ENCODE data around the gene SLC25A18. TPM values are rescaled to one million over a fixed set of nuclear protein-coding genes. Genes with fewer than 3 reads are reported as not detected.

The SLC25A18 gene
- total and polyA plus RNA-seq, 10 of the 15 experiments (the other 5 are each of a cell fraction or from before 2014, with no cell fraction given), result 0.03 to 0.09 TPM; not detected in 8

DNA sequence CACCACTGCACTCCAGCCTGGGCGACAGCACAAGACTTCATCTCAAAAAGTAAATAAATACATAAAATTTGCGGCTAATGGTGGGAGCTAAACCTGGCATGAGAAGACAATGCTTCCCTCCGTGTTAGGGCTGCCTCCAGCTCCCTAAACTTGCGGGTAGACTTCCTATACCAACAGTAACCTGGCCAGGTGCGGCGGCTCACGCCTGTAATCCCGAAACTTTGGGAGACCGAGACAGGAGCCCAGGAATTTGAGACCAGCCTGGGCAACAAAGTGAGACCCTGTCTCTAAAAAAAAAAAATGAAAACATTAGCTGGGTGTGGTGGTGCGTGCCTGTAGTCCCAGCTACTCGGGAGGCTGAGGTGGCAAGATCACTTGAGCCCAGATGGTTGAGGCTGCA is 25.3 kb downstream of the SLC25A18 start:
- H3K4me3 ChIP-seq, result no peak overlapping the region
- FAIRE-seq (no peak), DNase-seq (ENCODE audit: low read depth, low spot score) (no peak), ATAC-seq (no peak)
- in situ Hi-C loops (cut with MboI), result no loop called here
- SMC1A ChIA-PET (ENCODE audit: uncharacterized antibody, unreplicated experiment), result no interaction called here
- WGBS (ENCODE audit: insufficient coverage, insufficient replicate concordance, low lambda C conversion rate, missing lambda C conversion rate), result 92% methylated on average over 11 of the region's 11 CpGs
- H3K79me2 ChIP-seq (ENCODE audit: control insufficient read depth, insufficient read depth, low read length), result no peaks in the 10 kb centered on the region
- no peaks in the 10 kb centered on the region for H3K27me3 ChIP-seq (replicated peaks in 1 of 2; ENCODE audit: control insufficient read depth in 2 of 2, insufficient read depth in 2 of 2, low read length in 1 of 2)
- H4K20me1 ChIP-seq (ENCODE audit: control insufficient read depth, insufficient read depth), result no peaks in the 10 kb centered on the region
- CTCF ChIA-PET, result no interaction called here
- no peak overlapping the region for H3K9ac ChIP-seq (ENCODE audit: control insufficient read depth, insufficient read depth, low read length)
- no peaks in the 10 kb centered on the region for H3K9me3 ChIP-seq (replicated peaks; ENCODE audit: control insufficient read depth, insufficient read depth, low read length)
- intact Hi-C loops (cut with micrococcal nuclease; ENCODE audit: unreplicated experiment), result no loop called here
- H3K27ac ChIP-seq (ENCODE audit: control insufficient read depth, insufficient read depth), result no peak overlapping the region
- BruUV-seq (replicated peaks), result no TSS peak
- RAD21 ChIA-PET (ENCODE audit: unreplicated experiment), result no interaction called here
- H3K4me1 ChIP-seq (ENCODE audit: control insufficient read depth, insufficient read depth, low read length), result no peaks in the 10 kb centered on the region
- no peak overlapping the region for H2AFZ ChIP-seq (ENCODE audit: control insufficient read depth, low read depth, low read length)
- POLR2A ChIA-PET, result no interaction called here
- TF ChIP-seq PAX8 (IDR thresholded peaks at IDR 0.05) (no peak), IKZF2 (IDR thresholded peaks at IDR 0.05) (no peak), SMARCA5 (IDR thresholded peaks at IDR 0.05) (no peak), GABPA (IDR thresholded peaks at IDR 0.05; ENCODE audit: low read depth) (no peak)
- H3K4me2 ChIP-seq (ENCODE audit: control insufficient read depth, insufficient read depth), result no peak overlapping the region
- H3K36me3 ChIP-seq (ENCODE audit: control insufficient read depth in 2 of 2, insufficient read depth in 2 of 2, low read length in 1 of 2), result peaks cover 10 to 19% of the 10 kb centered on the region in 2 experiments

DNA sequence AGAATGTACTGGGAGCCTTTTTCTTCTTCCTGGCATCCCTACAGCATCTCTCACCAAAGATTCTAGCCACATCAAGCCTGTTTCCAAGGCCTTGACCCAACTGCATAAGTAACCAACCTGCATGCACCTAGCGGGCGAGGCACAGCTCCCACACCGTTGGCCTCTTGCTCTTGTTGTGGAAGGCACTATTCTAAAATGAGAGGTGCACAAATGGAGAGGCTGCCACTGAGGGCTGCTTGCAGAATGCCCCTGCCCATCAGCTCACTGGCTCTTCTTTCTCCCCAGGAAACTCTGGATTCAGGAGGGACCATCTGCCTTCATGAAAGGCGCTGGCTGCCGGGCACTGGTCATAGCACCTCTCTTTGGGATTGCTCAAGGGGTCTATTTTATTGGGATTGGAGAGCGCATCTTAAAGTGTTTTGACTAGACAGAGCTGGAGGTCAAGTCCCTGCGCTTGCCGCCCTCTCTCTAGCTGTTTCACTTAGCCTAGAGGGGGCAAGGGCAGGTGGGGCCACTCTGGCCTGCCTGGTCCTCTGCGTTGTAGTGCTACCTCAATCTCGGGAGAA is 26.6 kb downstream of the SLC25A18 start:
- Histone ChIP-seq H3K4me2 (ENCODE audit: control insufficient read depth, insufficient read depth) (no peak overlapping the region), H3K27ac (ENCODE audit: control insufficient read depth, insufficient read depth) (no peak overlapping the region), H3K4me3 (no peak overlapping the region), H3K9me3 (replicated peaks; ENCODE audit: control insufficient read depth, insufficient read depth, low read length) (no peaks in the 10 kb centered on the region), H2AFZ (ENCODE audit: control insufficient read depth, low read depth, low read length) (no peak overlapping the region), H3K4me1 (ENCODE audit: control insufficient read depth, insufficient read depth, low read length) (peaks cover 7% of the 10 kb centered on the region), H4K20me1 (ENCODE audit: control insufficient read depth, insufficient read depth) (no peaks in the 10 kb centered on the region), H3K9ac (ENCODE audit: control insufficient read depth, insufficient read depth, low read length) (no peak overlapping the region), H3K36me3 (ENCODE audit: control insufficient read depth in 2 of 2, insufficient read depth in 2 of 2, low read length in 1 of 2) (peaks cover 10 to 24% of the 10 kb centered on the region in 2 experiments), H3K27me3 (replicated peaks in 1 of 2; ENCODE audit: control insufficient read depth in 2 of 2, insufficient read depth in 2 of 2, low read length in 1 of 2) (no peaks in the 10 kb centered on the region), H3K79me2 (ENCODE audit: control insufficient read depth, insufficient read depth, low read length) (no peaks in the 10 kb centered on the region)
- TF ChIP-seq, protein P1, sequence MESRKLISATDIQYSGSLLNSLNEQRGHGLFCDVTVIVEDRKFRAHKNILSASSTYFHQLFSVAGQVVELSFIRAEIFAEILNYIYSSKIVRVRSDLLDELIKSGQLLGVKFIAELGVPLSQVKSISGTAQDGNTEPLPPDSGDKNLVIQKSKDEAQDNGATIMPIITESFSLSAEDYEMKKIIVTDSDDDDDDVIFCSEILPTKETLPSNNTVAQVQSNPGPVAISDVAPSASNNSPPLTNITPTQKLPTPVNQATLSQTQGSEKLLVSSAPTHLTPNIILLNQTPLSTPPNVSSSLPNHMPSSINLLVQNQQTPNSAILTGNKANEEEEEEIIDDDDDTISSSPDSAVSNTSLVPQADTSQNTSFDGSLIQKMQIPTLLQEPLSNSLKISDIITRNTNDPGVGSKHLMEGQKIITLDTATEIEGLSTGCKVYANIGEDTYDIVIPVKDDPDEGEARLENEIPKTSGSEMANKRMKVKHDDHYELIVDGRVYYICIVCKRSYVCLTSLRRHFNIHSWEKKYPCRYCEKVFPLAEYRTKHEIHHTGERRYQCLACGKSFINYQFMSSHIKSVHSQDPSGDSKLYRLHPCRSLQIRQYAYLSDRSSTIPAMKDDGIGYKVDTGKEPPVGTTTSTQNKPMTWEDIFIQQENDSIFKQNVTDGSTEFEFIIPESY (IDR thresholded peaks at IDR 0.05), result no peak
- peak; percentile 42; the same call in 1 of the 2 replicates for TF ChIP-seq POLR2A (IDR thresholded peaks at IDR 0.05; ENCODE audit: low read depth, low read length)
- TF ChIP-seq POLR2AphosphoS5 (IDR thresholded peaks at IDR 0.05; ENCODE audit: low read length), result peak; percentile 3; the same call in 1 of the 2 replicates
- intact Hi-C loops (cut with micrococcal nuclease; ENCODE audit: unreplicated experiment) (no loop called here), in situ Hi-C loops (cut with MboI) (no loop called here)
- no TSS peak for BruUV-seq (replicated peaks)
- ChIA-PET POLR2A (no interaction called here), CTCF (no interaction called here), RAD21 (ENCODE audit: unreplicated experiment) (no interaction called here), SMC1A (ENCODE audit: uncharacterized antibody, unreplicated experiment) (no interaction called here)
- WGBS (ENCODE audit: insufficient coverage, insufficient replicate concordance, low lambda C conversion rate, missing lambda C conversion rate), result 98% methylated on average over 10 of the region's 10 CpGs
- no peak for ATAC-seq
- DNase-seq (ENCODE audit: low read depth, low spot score), result no peak
- FAIRE-seq, result no peak
